ENCODE measurements around the gene MMP7.

GRCh38 chr11:102555091-102555490 is 24.5 kb upstream of the MMP7 start:
- TF ChIP-seq POLR2A (IDR thresholded peaks at IDR 0.05) (no peak), CTCF (IDR thresholded peaks at IDR 0.05) (no peak)

Data from thyroid gland (tissue), 4 donors.